Coronary artery (tissue), 2 donors: ENCODE measurements around the gene ANAPC4.

Experiments used
- DNase-seq: peaks from one replicate; pipeline ENCODE4 v3.0.0-alpha.2; 2017; ENCODE audit warnings: low spot score
- H3K27ac ChIP-seq, 2 donors: fragments of 200-600 bp; sonication (generic); one replicate each; pipeline ENCODE4 v1.5.1; 2016 to 2019
- H3K4me3 ChIP-seq: fragments of 200-600 bp; sonication (generic); 2 replicates; pipeline ENCODE4 v1.5.1; 2016; ENCODE audit warnings: mild to moderate bottlenecking, moderate library complexity
- CTCF ChIP-seq: fragments of 200-600 bp; sonication (generic); IDR thresholded peaks from one replicate; pipeline ENCODE4 v1.5.1; 2019; ENCODE audit warnings: antibody characterized with exemption

The ANAPC4 gene

GRCh38 chr4:25452081-25452480 is 75.0 kb downstream of the ANAPC4 start:
- H3K4me3 ChIP-seq = no peak overlapping the region
- H3K27ac ChIP-seq = no peak overlapping the region
- no peak for TF ChIP-seq CTCF
- DNase-seq = no peak

- H3K4me3 ChIP-seq = no peak overlapping the region
- DNase-seq = no peak
- TF ChIP-seq CTCF = no peak
- H3K27ac ChIP-seq = no peak overlapping the region
Measured at GRCh38 chr4:25454476-25454875, 77.4 kb downstream of the ANAPC4 start.

GRCh38 chr4:25457053-25457715 is 80.1 kb downstream of the ANAPC4 start:
- no peak overlapping the region for H3K4me3 ChIP-seq
- DNase-seq = no peak
- H3K27ac ChIP-seq = no peak overlapping the region
- TF ChIP-seq CTCF = no peak

GRCh38 chr4:25466966-25467697 is 90.1 kb downstream of the ANAPC4 start:
- no peak for TF ChIP-seq CTCF
- Histone ChIP-seq H3K4me3 (no peak overlapping the region), H3K27ac (no peak overlapping the region)
- DNase-seq = no peak

GRCh38 chr4:25467843-25468242 is 90.8 kb downstream of the ANAPC4 start:
- Histone ChIP-seq H3K4me3 (no peak overlapping the region), H3K27ac (no peak overlapping the region)
- TF ChIP-seq CTCF = no peak
- no peak for DNase-seq
